Measurements from ENCODE around the gene C1QTNF8.

- TF ChIP-seq CTCF (tag by site-specific recombination; IDR thresholded peaks at IDR 0.05) (no peak), ZNF621 (tag by site-specific recombination; IDR thresholded peaks at IDR 0.05) (no peak), ZNF416 (tag by site-specific recombination; IDR thresholded peaks at IDR 0.05) (no peak), ZNF350 (tag by site-specific recombination; IDR thresholded peaks at IDR 0.05) (no peak), TCF7L2 (IDR thresholded peaks at IDR 0.05; ENCODE audit: borderline replicate concordance, low read depth, low read length) (no peak), ZNF274 (IDR thresholded peaks at IDR 0.05; ENCODE audit: low read length) (no peak), ZNF274 (tag by site-specific recombination; IDR thresholded peaks at IDR 0.05; ENCODE audit: borderline replicate concordance) (no peak), ZNF792 (tag by site-specific recombination; IDR thresholded peaks at IDR 0.05) (no peak), ZNF184 (tag by site-specific recombination; IDR thresholded peaks at IDR 0.05) (no peak), KLF9 (tag by site-specific recombination; IDR thresholded peaks at IDR 0.05; ENCODE audit: low read depth) (no peak), ZNF664 (tag by site-specific recombination; IDR thresholded peaks at IDR 0.05) (no peak)
- TF ChIP-seq, protein P1, sequence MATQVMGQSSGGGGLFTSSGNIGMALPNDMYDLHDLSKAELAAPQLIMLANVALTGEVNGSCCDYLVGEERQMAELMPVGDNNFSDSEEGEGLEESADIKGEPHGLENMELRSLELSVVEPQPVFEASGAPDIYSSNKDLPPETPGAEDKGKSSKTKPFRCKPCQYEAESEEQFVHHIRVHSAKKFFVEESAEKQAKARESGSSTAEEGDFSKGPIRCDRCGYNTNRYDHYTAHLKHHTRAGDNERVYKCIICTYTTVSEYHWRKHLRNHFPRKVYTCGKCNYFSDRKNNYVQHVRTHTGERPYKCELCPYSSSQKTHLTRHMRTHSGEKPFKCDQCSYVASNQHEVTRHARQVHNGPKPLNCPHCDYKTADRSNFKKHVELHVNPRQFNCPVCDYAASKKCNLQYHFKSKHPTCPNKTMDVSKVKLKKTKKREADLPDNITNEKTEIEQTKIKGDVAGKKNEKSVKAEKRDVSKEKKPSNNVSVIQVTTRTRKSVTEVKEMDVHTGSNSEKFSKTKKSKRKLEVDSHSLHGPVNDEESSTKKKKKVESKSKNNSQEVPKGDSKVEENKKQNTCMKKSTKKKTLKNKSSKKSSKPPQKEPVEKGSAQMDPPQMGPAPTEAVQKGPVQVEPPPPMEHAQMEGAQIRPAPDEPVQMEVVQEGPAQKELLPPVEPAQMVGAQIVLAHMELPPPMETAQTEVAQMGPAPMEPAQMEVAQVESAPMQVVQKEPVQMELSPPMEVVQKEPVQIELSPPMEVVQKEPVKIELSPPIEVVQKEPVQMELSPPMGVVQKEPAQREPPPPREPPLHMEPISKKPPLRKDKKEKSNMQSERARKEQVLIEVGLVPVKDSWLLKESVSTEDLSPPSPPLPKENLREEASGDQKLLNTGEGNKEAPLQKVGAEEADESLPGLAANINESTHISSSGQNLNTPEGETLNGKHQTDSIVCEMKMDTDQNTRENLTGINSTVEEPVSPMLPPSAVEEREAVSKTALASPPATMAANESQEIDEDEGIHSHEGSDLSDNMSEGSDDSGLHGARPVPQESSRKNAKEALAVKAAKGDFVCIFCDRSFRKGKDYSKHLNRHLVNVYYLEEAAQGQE (tag by site-specific recombination; IDR thresholded peaks at IDR 0.05), result no peak
- TF ChIP-seq, protein P2, sequence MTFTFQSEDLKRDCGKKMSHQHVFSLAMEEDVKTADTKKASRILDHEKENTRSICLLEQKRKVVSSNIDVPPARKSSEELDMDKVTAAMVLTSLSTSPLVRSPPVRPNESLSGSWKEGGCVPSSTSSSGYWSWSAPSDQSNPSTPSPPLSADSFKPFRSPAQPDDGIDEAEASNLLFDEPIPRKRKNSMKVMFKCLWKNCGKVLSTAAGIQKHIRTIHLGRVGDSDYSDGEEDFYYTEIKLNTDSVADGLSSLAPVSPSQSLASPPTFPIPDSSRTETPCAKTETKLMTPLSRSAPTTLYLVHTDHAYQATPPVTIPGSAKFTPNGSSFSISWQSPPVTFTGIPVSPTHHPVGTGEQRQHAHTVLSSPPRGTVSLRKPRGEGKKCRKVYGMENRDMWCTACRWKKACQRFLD (tag by site-specific recombination; IDR thresholded peaks at IDR 0.05), result no peak
Measured at GRCh38 chr16:1089439-1089821, 6.6 kb downstream of the C1QTNF8 start.
